Muscle layer of colon (tissue), 2 donors: ENCODE results near the gene AAK1.

Experiments
- H3K27ac ChIP-seq: one replicate; pipeline ENCODE4 v1.7.0; 2013; ENCODE audit warnings: low read depth, mild to moderate bottlenecking, low read length, moderate library complexity
- H3K27me3 ChIP-seq, 2 donors: one replicate each; pipeline ENCODE4 v1.7.0; 2013; ENCODE audit warnings: low read length in 2 of 2, mild to moderate bottlenecking in 2 of 2; ENCODE audit not compliant: insufficient read depth in 2 of 2, control insufficient read depth in 1 of 2
- H3K36me3 ChIP-seq: one replicate; pipeline ENCODE4 v1.7.0; 2013; ENCODE audit warnings: mild to moderate bottlenecking, low read length; ENCODE audit not compliant: insufficient read depth
- H3K4me1 ChIP-seq: one replicate; pipeline ENCODE4 v1.7.0; 2013; ENCODE audit warnings: mild to moderate bottlenecking, low read length; ENCODE audit not compliant: insufficient read depth
- H3K4me3 ChIP-seq, 2 donors: one replicate each; pipeline ENCODE4 v1.7.0; 2013; ENCODE audit warnings: low read length in 2 of 2, low read depth in 1 of 2, mild to moderate bottlenecking in 1 of 2, moderate library complexity in 1 of 2
- H3K9ac ChIP-seq: one replicate; pipeline ENCODE4 v1.7.0; 2013; ENCODE audit warnings: low read length
- H3K9me3 ChIP-seq: one replicate; pipeline ENCODE4 v1.7.0; 2013; ENCODE audit warnings: mild to moderate bottlenecking, low read length
- donor health status: abdominal sarcoma.
- donor health status: Adenocarcinoma of cecum.

The AAK1 gene

GRCh38 chr2:69524799-69525198, 118.7 kb downstream of the AAK1 start:
- Histone ChIP-seq H3K4me3 (no peak overlapping the region), H3K27me3 (no peaks in the 10 kb centered on the region), H3K4me1 (no peaks in the 10 kb centered on the region), H3K9ac (no peak overlapping the region), H3K36me3 (peaks cover 45% of the 10 kb centered on the region), H3K27ac (no peak overlapping the region), H3K9me3 (no peaks in the 10 kb centered on the region)

- Histone ChIP-seq H3K9ac (no peak overlapping the region), H3K4me1 (no peaks in the 10 kb centered on the region), H3K36me3 (peaks cover 58% of the 10 kb centered on the region), H3K27ac (no peak overlapping the region), H3K27me3 (no peaks in the 10 kb centered on the region), H3K4me3 (no peak overlapping the region), H3K9me3 (no peaks in the 10 kb centered on the region)
Observed at GRCh38 chr2:69521747-69522146, 121.8 kb downstream of the AAK1 start.

GRCh38 chr2:69518841-69519240, 124.7 kb downstream of the AAK1 start:
- Histone ChIP-seq H3K4me1 (no peaks in the 10 kb centered on the region), H3K36me3 (peaks cover 50% of the 10 kb centered on the region), H3K27ac (no peak overlapping the region), H3K27me3 (no peaks in the 10 kb centered on the region), H3K9me3 (no peaks in the 10 kb centered on the region), H3K9ac (no peak overlapping the region), H3K4me3 (no peak overlapping the region)

- no peak overlapping the region for H3K4me3 ChIP-seq
- H3K36me3 ChIP-seq = peaks cover 62% of the 10 kb centered on the region
- H3K27ac ChIP-seq = no peak overlapping the region
- H3K9ac ChIP-seq = no peak overlapping the region
- H3K4me1 ChIP-seq = no peaks in the 10 kb centered on the region
- H3K9me3 ChIP-seq = no peaks in the 10 kb centered on the region
- no peaks in the 10 kb centered on the region for H3K27me3 ChIP-seq
Observed at GRCh38 chr2:69517410-69517809, 126.1 kb downstream of the AAK1 start.

- Histone ChIP-seq H3K9me3 (no peaks in the 10 kb centered on the region), H3K27ac (no peak overlapping the region), H3K36me3 (peaks cover 60% of the 10 kb centered on the region), H3K4me1 (no peaks in the 10 kb centered on the region), H3K4me3 (no peak overlapping the region), H3K9ac (no peak overlapping the region), H3K27me3 (no peaks in the 10 kb centered on the region)
Observed at GRCh38 chr2:69514819-69515218, 128.7 kb downstream of the AAK1 start.

GRCh38 chr2:69514406-69514805, 129.1 kb downstream of the AAK1 start:
- Histone ChIP-seq H3K9me3 (no peaks in the 10 kb centered on the region), H3K4me3 (no peak overlapping the region), H3K36me3 (peaks cover 56% of the 10 kb centered on the region), H3K27ac (no peak overlapping the region), H3K27me3 (no peaks in the 10 kb centered on the region), H3K9ac (no peak overlapping the region), H3K4me1 (no peaks in the 10 kb centered on the region)

GRCh38 chr2:69512446-69512845, 131.1 kb downstream of the AAK1 start:
- Histone ChIP-seq H3K9me3 (no peaks in the 10 kb centered on the region), H3K9ac (no peak overlapping the region), H3K4me3 (no peak overlapping the region), H3K27ac (no peak overlapping the region), H3K36me3 (peaks cover 57% of the 10 kb centered on the region), H3K4me1 (no peaks in the 10 kb centered on the region), H3K27me3 (no peaks in the 10 kb centered on the region)

- Histone ChIP-seq H3K9me3 (no peaks in the 10 kb centered on the region), H3K36me3 (peaks cover 62% of the 10 kb centered on the region), H3K27ac (no peak overlapping the region), H3K4me1 (no peaks in the 10 kb centered on the region), H3K4me3 (no peak overlapping the region), H3K9ac (no peak overlapping the region), H3K27me3 (no peaks in the 10 kb centered on the region)
Observed at GRCh38 chr2:69510204-69510603, 133.3 kb downstream of the AAK1 start.

GRCh38 chr2:69509750-69510140, 133.8 kb downstream of the AAK1 start:
- H3K9me3 ChIP-seq = no peaks in the 10 kb centered on the region
- no peak overlapping the region for H3K4me3 ChIP-seq
- H3K36me3 ChIP-seq = peaks cover 60% of the 10 kb centered on the region
- no peaks in the 10 kb centered on the region for H3K27me3 ChIP-seq
- H3K4me1 ChIP-seq = no peaks in the 10 kb centered on the region
- no peak overlapping the region for H3K27ac ChIP-seq
- no peak overlapping the region for H3K9ac ChIP-seq

- no peak overlapping the region for H3K4me3 ChIP-seq
- no peak overlapping the region for H3K27ac ChIP-seq
- H3K9ac ChIP-seq = no peak overlapping the region
- H3K36me3 ChIP-seq = peaks cover 54% of the 10 kb centered on the region
- no peaks in the 10 kb centered on the region for H3K9me3 ChIP-seq
- H3K4me1 ChIP-seq = no peaks in the 10 kb centered on the region
- no peaks in the 10 kb centered on the region for H3K27me3 ChIP-seq
Observed at GRCh38 chr2:69509011-69509749, 134.4 kb downstream of the AAK1 start.

GRCh38 chr2:69505710-69506109, 137.8 kb downstream of the AAK1 start:
- Histone ChIP-seq H3K9ac (no peak overlapping the region), H3K9me3 (no peaks in the 10 kb centered on the region), H3K27ac (no peak overlapping the region), H3K27me3 (no peaks in the 10 kb centered on the region), H3K4me3 (no peak overlapping the region), H3K36me3 (peaks cover 29% of the 10 kb centered on the region), H3K4me1 (no peaks in the 10 kb centered on the region)

- Histone ChIP-seq H3K4me1 (no peaks in the 10 kb centered on the region), H3K9me3 (no peaks in the 10 kb centered on the region), H3K9ac (no peak overlapping the region), H3K27ac (no peak overlapping the region), H3K4me3 (no peak overlapping the region), H3K36me3 (peaks cover 12% of the 10 kb centered on the region), H3K27me3 (no peaks in the 10 kb centered on the region)
Observed at GRCh38 chr2:69501301-69501700, 142.2 kb downstream of the AAK1 start.
